ENCODE measurements around the gene DHRS1.
"Not testable (repeated sequence)": the region's sequence is repeated elsewhere in the genome, so short reads cannot be mapped to it uniquely, and the experiment has no call there.

The DHRS1 gene

DNA sequence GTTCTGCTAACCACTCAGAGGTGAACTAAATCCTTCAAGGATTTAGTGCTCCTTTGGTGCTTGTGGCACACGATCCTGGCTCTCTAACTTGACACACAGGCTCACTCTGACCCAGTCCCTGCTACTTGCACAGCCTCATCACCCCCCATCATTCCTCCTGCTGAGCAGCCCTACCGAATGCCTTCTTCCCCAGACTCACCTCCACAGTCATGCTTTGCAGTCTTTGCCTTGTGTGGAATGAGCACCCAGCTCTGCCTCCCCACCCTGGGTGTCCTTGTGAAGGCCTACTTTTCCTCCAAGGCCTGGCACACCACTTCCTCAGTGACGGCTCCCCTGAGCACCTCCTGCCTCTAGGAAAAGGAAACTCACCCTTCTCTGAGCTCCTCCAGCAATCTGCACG is 49.2 kb downstream of the DHRS1 start:
- no peak for DNase-seq

- DNase-seq = no peak
Observed at GRCh38 chr14:24249230-24250021, 50.2 kb downstream of the DHRS1 start.

GRCh38 chr14:24247422-24247821 is 52.2 kb downstream of the DHRS1 start:
- DNase-seq = no peak

DNA sequence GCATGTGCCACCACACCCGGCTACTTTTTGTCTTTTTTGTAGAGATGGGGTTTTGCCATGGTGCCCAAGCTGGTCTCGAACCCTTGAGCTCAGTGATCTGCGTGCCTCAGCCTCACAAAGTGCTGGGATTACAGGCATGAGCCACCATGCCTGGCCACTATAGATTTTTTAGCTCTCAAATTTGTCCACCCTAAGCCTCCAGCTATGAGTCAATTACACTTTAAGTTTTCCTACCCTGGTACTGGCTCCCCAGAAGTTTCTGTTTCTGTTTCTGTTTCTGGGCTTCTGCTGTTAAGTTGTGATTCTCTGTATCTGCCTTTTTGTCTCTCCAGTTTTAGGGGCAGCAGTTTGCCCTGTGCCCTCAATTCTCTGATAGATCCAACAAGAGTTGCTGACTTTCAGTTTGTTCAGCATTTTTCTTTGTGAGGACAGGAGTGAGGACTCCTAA is 52.8 kb downstream of the DHRS1 start:
- DNase-seq = no peak

DNA sequence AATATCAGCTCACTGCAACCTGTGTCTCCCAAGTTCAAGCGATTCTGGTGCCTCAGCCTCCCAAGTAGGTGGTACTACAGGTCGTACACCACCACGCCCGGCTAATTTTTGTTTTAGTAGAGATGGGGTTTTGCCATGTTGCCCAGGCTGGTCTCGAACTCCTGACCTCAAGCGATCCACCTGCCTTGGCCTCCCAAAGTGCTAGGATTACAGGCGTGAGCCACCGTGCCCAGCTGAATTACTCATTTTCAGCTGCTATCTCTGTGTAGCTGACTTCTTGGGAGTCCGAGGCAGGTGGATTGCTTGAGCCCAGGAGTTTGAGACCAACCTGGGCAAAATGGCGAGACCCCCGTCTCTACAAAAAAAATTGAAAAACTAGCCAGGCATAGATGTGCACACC is 54.2 kb downstream of the DHRS1 start:
- not testable (repeated sequence) for DNase-seq

GRCh38 chr14:24243336-24243836 is 56.2 kb downstream of the DHRS1 start:
- no peak for DNase-seq

DNA sequence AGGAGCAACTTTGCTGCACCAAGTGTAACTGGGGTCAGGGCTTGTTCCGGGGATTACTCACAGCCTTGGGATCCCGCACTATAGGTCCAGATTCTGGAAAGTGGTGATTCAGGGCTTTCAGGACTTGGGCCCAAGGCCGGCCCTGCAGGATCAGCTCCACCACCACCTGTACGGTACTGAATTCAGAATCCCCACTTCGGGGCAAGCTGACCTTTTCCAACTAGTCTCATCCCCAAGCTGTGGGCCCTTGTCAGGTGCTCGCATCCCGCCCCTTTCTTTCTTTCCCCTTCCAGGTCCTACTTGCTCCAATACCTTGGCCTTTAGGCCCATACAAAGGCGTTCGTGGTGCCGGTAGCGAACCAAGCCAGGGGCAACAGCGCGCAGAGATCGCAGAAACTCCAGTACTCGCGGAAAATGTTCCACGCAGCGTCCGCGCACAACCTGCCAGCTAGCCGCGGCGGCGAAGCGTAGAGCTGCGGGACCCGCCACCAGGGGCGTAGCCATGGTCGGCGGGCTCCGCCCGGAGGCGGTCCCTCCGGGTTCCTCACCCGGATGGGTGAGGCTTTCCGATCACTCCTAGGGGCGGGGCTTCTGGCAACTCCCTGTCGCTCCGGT is 57.6 kb downstream of the DHRS1 start:
- no peak for DNase-seq
